Cardiac septum (tissue), 1 donor: ENCODE data around the gene CRP. TPM values are rescaled to one million over a fixed set of nuclear protein-coding genes. Genes with fewer than 3 reads are reported as not detected.
"Not testable (repeated sequence)": the region's sequence is repeated elsewhere in the genome, so short reads cannot be mapped to it uniquely, and the experiment has no call there.

ENCODE experiments used
- DNase-seq: peaks from one replicate; pipeline ENCODE4 v3.0.0-alpha.2; 2020; ENCODE audit warnings: low spot score
- intact Hi-C: fragments of 100-400 bp; cut with DNase I; formaldehyde crosslinking; loops from one replicate; pipeline ENCODE4 v1.14.0; 2022
- long read RNA-seq: library from polyadenylated mRNA; unstranded; transcript quantifications from one replicate; pipeline ENCODE4 v2.0.0, GENCODE V29; 2021
- total RNA-seq: library from RNA; stranded (reverse); fragmentation: NEBNext Ultra II Directional; extraction: Animal tissue kit (Norgen Biotek cat#: 25700); gene quantifications from one replicate; pipeline ENCODE4 v1.2.1, GENCODE V29; 2021
- donor health status: DM: no; HTN: no; CAD: no.

The CRP gene
- not detected for total RNA-seq
- long read RNA-seq = 0 reads

GRCh38 chr1:159714529-159714928 is at the start of gene CRP:
CRP (minus strand) TSS chr1:159714589; CDS start chr1:159714485, 104 bp downstream.
- DNase-seq = no peak
- intact Hi-C loops = no loop called here

- DNase-seq = no peak
- intact Hi-C loops = no loop called here
Observed at GRCh38 chr1:159763686-159764085, 49.3 kb upstream of the CRP start.

GRCh38 chr1:159756397-159756796 is 42.0 kb upstream of the CRP start:
- no peak for DNase-seq
- intact Hi-C loops = no loop called here

- intact Hi-C loops = no loop called here
Observed at GRCh38 chr1:159755451-159756007, 41.1 kb upstream of the CRP start.

GRCh38 chr1:159753386-159753785 is 39.0 kb upstream of the CRP start:
- intact Hi-C loops = no loop called here
- no peak for DNase-seq

More at GRCh38 chr1:159755451-159756007, 41.1 kb upstream of the CRP start:
- no peak for DNase-seq

- no peak for DNase-seq
- intact Hi-C loops = no loop called here
Observed at GRCh38 chr1:159752135-159752580, 37.8 kb upstream of the CRP start.

GRCh38 chr1:159751031-159751430 is 36.6 kb upstream of the CRP start:
- no peak for DNase-seq
- intact Hi-C loops = no loop called here

GRCh38 chr1:159750621-159751020 is 36.2 kb upstream of the CRP start:
- intact Hi-C loops = no loop called here
- DNase-seq = no peak

- intact Hi-C loops = no loop called here
- no peak for DNase-seq
Observed at GRCh38 chr1:159749630-159750029, 35.2 kb upstream of the CRP start.

GRCh38 chr1:159748370-159748769 is 34.0 kb upstream of the CRP start:
- intact Hi-C loops = no loop called here
- DNase-seq = no peak

GRCh38 chr1:159746666-159747065 is 32.3 kb upstream of the CRP start:
- no peak for DNase-seq

GRCh38 chr1:159743651-159744410 is 29.4 kb upstream of the CRP start:
- no peak for DNase-seq
- intact Hi-C loops = no loop called here

More at GRCh38 chr1:159746666-159747065, 32.3 kb upstream of the CRP start:
- intact Hi-C loops = no loop called here

GRCh38 chr1:159737238-159737916 is 23.0 kb upstream of the CRP start:
- intact Hi-C loops = no loop called here
- no peak for DNase-seq

GRCh38 chr1:159723188-159723587 is 8.8 kb upstream of the CRP start:
- DNase-seq, intact Hi-C loops: not testable (repeated sequence)

- intact Hi-C loops = no loop called here
Observed at GRCh38 chr1:159719990-159720389, 5.6 kb upstream of the CRP start.

GRCh38 chr1:159715855-159716254 is 1.5 kb upstream of the CRP start:
- DNase-seq = no peak
- intact Hi-C loops = no loop called here

More at GRCh38 chr1:159719990-159720389, 5.6 kb upstream of the CRP start:
- no peak for DNase-seq

- intact Hi-C loops = no loop called here
- no peak for DNase-seq
Observed at GRCh38 chr1:159712080-159712479, 2.3 kb downstream of the CRP start.

GRCh38 chr1:159707472-159708260 is 6.7 kb downstream of the CRP start:
- intact Hi-C loops = no loop called here
- DNase-seq = no peak

- DNase-seq = no peak
- intact Hi-C loops = no loop called here
Observed at GRCh38 chr1:159705904-159706256, 8.5 kb downstream of the CRP start.
